ENCODE data around the gene CYP26B1. TPM values are rescaled to one million over a fixed set of nuclear protein-coding genes. Genes with fewer than 3 reads are reported as not detected.

The CYP26B1 gene
- total RNA-seq, 1 experiment from 2014 or later: 0.42 TPM

GRCh38 chr2:72138921-72139381, 8.7 kb downstream of the CYP26B1 start (continued):
- TF ChIP-seq ZBTB43 (CRISPR knock-in tag; IDR thresholded peaks at IDR 0.05): no peak
- TF ChIP-seq NFE2L1 (CRISPR knock-in tag; IDR thresholded peaks at IDR 0.05): no peak
- no peak for TF ChIP-seq ZNF317 (CRISPR knock-in tag; IDR thresholded peaks at IDR 0.05; ENCODE audit: borderline replicate concordance, low read depth)
- TF ChIP-seq USF1 (CRISPR knock-in tag; IDR thresholded peaks at IDR 0.05): no peak
- TF ChIP-seq ZSCAN18 (CRISPR knock-in tag; IDR thresholded peaks at IDR 0.05): no peak
- no peak for TF ChIP-seq CDX4 (CRISPR knock-in tag; IDR thresholded peaks at IDR 0.05; ENCODE audit: borderline replicate concordance)
- TF ChIP-seq FOXJ3 (CRISPR knock-in tag; IDR thresholded peaks at IDR 0.05; ENCODE audit: borderline replicate concordance): no peak
- TF ChIP-seq ZBTB21 (CRISPR knock-in tag; IDR thresholded peaks at IDR 0.05; ENCODE audit: borderline replicate concordance): no peak
- no peak for TF ChIP-seq GABPB1 (CRISPR knock-in tag; IDR thresholded peaks at IDR 0.05)

GRCh38 chr2:72138011-72138881, 9.4 kb downstream of the CYP26B1 start:
- DNase-seq (ENCODE audit: low spot score) (no peak), ATAC-seq (no peak)
- H3K4me3 Mint-ChIP-seq: no peak overlapping the region
- CTCF ChIA-PET: interaction anchor here (0.7 to 3.3 kb wide), 14 partner anchors 9 to 581 kb away, joined by 3 to 19 read pairs (median 5); no protein-coding TSS in a partner anchor
- H3K27ac Mint-ChIP-seq: no peak overlapping the region
- no peaks in the 10 kb centered on the region for H3K9me3 Mint-ChIP-seq
- H3K4me1 Mint-ChIP-seq: peaks cover 11% of the 10 kb centered on the region
- H3K27me3 Mint-ChIP-seq (ENCODE audit: low read depth): peaks cover 46% of the 10 kb centered on the region
- POLR2A ChIA-PET: no interaction called here
- TF ChIP-seq CREB1 (CRISPR knock-in tag; IDR thresholded peaks at IDR 0.05) (no peak), ATF1 (CRISPR knock-in tag; IDR thresholded peaks at IDR 0.05) (no peak), NFATC4 (CRISPR knock-in tag; IDR thresholded peaks at IDR 0.05) (no peak), CTCF (IDR thresholded peaks at IDR 0.05) (no peak), CDX4 (CRISPR knock-in tag; IDR thresholded peaks at IDR 0.05; ENCODE audit: borderline replicate concordance) (no peak), IRF2 (CRISPR knock-in tag; IDR thresholded peaks at IDR 0.05; ENCODE audit: borderline replicate concordance, low read depth) (no peak), MXD4 (CRISPR knock-in tag; IDR thresholded peaks at IDR 0.05; ENCODE audit: borderline replicate concordance) (no peak), EMX1 (CRISPR knock-in tag; IDR thresholded peaks at IDR 0.05) (no peak), ZNF512 (CRISPR knock-in tag; IDR thresholded peaks at IDR 0.05; ENCODE audit: borderline replicate concordance) (no peak), RORB (CRISPR knock-in tag; IDR thresholded peaks at IDR 0.05) (no peak), SP1 (CRISPR knock-in tag; conservative IDR thresholded peaks at IDR 0.05) (no peak), E2F4 (CRISPR knock-in tag; IDR thresholded peaks at IDR 0.05; ENCODE audit: borderline replicate concordance, low read depth) (no peak), ZNF121 (CRISPR knock-in tag; IDR thresholded peaks at IDR 0.05) (no peak), HMGA2 (CRISPR knock-in tag; IDR thresholded peaks at IDR 0.05) (no peak), HMGXB4 (CRISPR knock-in tag; IDR thresholded peaks at IDR 0.05) (no peak), ZNF671 (CRISPR knock-in tag; IDR thresholded peaks at IDR 0.05) (no peak)
- H3K36me3 Mint-ChIP-seq: no peaks in the 10 kb centered on the region

Measured in WTC11 (cell line).